Measurements from ENCODE around the gene PDS5A. TPM values are rescaled to one million over a fixed set of nuclear protein-coding genes. Genes with fewer than 3 reads are reported as not detected.
"Not testable (repeated sequence)": the region's sequence is repeated elsewhere in the genome, so short reads cannot be mapped to it uniquely, and the experiment has no call there.

The PDS5A gene
- total and polyA plus RNA-seq, 3 experiments from 2014 or later: 49.2 to 111 (median 111) TPM

DNA sequence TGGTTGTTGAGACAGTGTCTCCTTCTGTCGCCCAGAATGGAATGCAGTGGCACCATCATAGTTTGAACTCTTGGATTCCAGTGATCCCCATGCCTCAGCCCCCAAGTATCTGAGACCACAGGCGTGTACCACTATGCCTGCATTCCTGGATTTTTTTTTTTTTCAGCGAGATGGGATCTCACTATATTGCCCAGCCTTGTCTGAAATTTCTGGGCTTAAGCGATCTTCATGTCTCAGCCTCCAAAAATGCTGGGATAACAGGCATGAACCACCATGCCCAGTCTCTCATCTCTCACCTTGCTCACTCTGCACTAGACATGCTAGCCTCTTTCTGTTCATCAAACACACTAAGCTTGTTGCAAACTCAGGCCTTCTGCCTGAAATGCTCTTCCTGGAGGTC is 175.7 kb downstream of the PDS5A start:
- CTCF ChIA-PET: no interaction called here

GRCh38 chr4:39792976-39793375 is 184.7 kb downstream of the PDS5A start:
- DNase-seq; H3K4me3 Mint-ChIP-seq; H3K36me3 ChIP-seq (ENCODE audit: insufficient read depth, low read length); H3K27me3 ChIP-seq (ENCODE audit: insufficient read depth, low read length, poor library complexity, severe bottlenecking); H3K36me3 Mint-ChIP-seq; H3K4me3 ChIP-seq (ENCODE audit: low read length); H3K27ac ChIP-seq (ENCODE audit: low read depth, low read length); H3K9me3 ChIP-seq (ENCODE audit: low read length); H3K9me3 Mint-ChIP-seq; H3K27me3 Mint-ChIP-seq; H3K4me1 ChIP-seq (ENCODE audit: insufficient read depth, low read length); POLR2A ChIA-PET; H3K4me1 Mint-ChIP-seq; CTCF ChIA-PET; H3K27ac Mint-ChIP-seq: not testable (repeated sequence)

More for the DNA sequence above, 175.7 kb downstream of the PDS5A start:
- no peaks in the 10 kb centered on the region for H3K27me3 Mint-ChIP-seq
- H3K36me3 Mint-ChIP-seq: no peaks in the 10 kb centered on the region
- DNase-seq: no peak
- H3K27ac Mint-ChIP-seq: no peak overlapping the region
- no peaks in the 10 kb centered on the region for H3K36me3 ChIP-seq (ENCODE audit: insufficient read depth, low read length)
- no peak overlapping the region for H3K4me3 ChIP-seq (ENCODE audit: low read length)
- no peak overlapping the region for H3K4me3 Mint-ChIP-seq
- H3K4me1 Mint-ChIP-seq: no peaks in the 10 kb centered on the region
- no peak overlapping the region for H3K27ac ChIP-seq (ENCODE audit: low read depth, low read length)
- no peaks in the 10 kb centered on the region for H3K4me1 ChIP-seq (ENCODE audit: insufficient read depth, low read length)
- no peaks in the 10 kb centered on the region for H3K27me3 ChIP-seq (ENCODE audit: insufficient read depth, low read length, poor library complexity, severe bottlenecking)
- no peaks in the 10 kb centered on the region for H3K9me3 Mint-ChIP-seq
- no peaks in the 10 kb centered on the region for H3K9me3 ChIP-seq (ENCODE audit: low read length)
- POLR2A ChIA-PET: interaction anchor here (0.7 kb wide), 1 partner anchor 343 kb away, joined by 3 read pairs; the partner anchor contains the start of gene LIAS

- Histone ChIP-seq H3K27ac (ENCODE audit: low read depth, low read length) (no peak overlapping the region), H3K9me3 (ENCODE audit: low read length) (no peaks in the 10 kb centered on the region), H3K36me3 (ENCODE audit: insufficient read depth, low read length) (no peaks in the 10 kb centered on the region), H3K4me3 (ENCODE audit: low read length) (no peak overlapping the region), H3K27me3 (ENCODE audit: insufficient read depth, low read length, poor library complexity, severe bottlenecking) (no peaks in the 10 kb centered on the region), H3K4me1 (ENCODE audit: insufficient read depth, low read length) (no peaks in the 10 kb centered on the region)
- Mint-ChIP-seq H3K9me3 (no peaks in the 10 kb centered on the region), H3K27me3 (no peaks in the 10 kb centered on the region), H3K27ac (peak overlapping the region in 1 of 8 donors; percentile 14), H3K36me3 (no peaks in the 10 kb centered on the region), H3K4me1 (peaks cover 0 to 4% (median 2%) of the 10 kb centered on the region in 3 donors), H3K4me3 (no peak overlapping the region)
- CTCF ChIA-PET: no interaction called here
- no peak for DNase-seq
- POLR2A ChIA-PET: no interaction called here
These were observed 185.2 kb downstream of the PDS5A start for GRCh38 chr4:39792529-39792928.

DNA sequence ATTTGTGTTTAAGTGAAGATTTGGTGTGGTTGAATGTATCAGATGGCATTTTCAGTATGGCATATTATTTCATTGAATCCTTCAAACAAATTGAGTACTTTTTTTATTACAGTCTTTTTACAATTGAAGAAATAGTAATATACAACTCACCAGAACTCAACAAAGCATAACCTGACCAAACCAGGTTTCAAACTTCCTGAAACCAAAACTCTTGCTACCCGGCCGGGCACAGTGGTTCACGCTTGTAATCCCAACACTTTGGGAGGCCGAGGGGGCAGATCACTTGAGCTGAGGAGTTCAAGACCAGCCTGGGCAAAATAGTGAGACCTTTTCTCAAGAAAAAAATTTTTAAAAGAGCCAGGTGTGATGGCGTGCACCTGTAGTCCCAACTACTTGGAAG is 185.6 kb downstream of the PDS5A start:
- Mint-ChIP-seq H3K36me3 (no peaks in the 10 kb centered on the region), H3K27me3 (no peaks in the 10 kb centered on the region), H3K9me3 (no peaks in the 10 kb centered on the region), H3K4me3 (no peak overlapping the region), H3K4me1 (peaks cover 0 to 4% (median 2%) of the 10 kb centered on the region in 3 donors), H3K27ac (peak overlapping the region in 1 of 8 donors; percentile 47)
- Histone ChIP-seq H3K36me3 (ENCODE audit: insufficient read depth, low read length) (no peaks in the 10 kb centered on the region), H3K27ac (ENCODE audit: low read depth, low read length) (no peak overlapping the region), H3K9me3 (ENCODE audit: low read length) (no peaks in the 10 kb centered on the region), H3K4me1 (ENCODE audit: insufficient read depth, low read length) (no peaks in the 10 kb centered on the region), H3K4me3 (ENCODE audit: low read length) (no peak overlapping the region), H3K27me3 (ENCODE audit: insufficient read depth, low read length, poor library complexity, severe bottlenecking) (no peaks in the 10 kb centered on the region)
- DNase-seq: no peak
- ChIA-PET CTCF (no interaction called here), POLR2A (no interaction called here)

DNA sequence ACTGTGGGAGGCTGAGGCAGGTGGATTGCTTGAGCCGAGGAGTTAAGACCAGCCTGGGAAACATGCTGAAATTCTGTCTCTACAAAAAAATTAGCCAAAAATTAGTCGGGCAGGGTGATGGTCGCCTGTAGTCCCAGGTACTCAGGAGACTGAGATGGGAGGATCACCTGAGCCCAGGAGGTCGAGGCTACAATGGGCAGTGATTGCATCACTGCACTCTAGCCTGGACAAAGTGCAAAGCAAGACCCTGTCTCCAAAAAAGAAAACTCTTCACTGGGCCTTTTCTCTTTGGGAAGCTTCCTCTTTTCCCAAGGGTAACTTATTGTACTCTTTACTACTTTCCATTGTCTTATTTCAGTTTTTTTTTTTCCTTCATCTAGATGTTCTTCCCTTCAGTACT is 190.9 kb downstream of the PDS5A start:
- Histone ChIP-seq H3K4me1 (ENCODE audit: insufficient read depth, low read length) (no peaks in the 10 kb centered on the region), H3K27ac (ENCODE audit: low read depth, low read length) (no peak overlapping the region), H3K36me3 (ENCODE audit: insufficient read depth, low read length) (no peaks in the 10 kb centered on the region), H3K27me3 (ENCODE audit: insufficient read depth, low read length, poor library complexity, severe bottlenecking) (no peaks in the 10 kb centered on the region), H3K4me3 (ENCODE audit: low read length) (no peak overlapping the region), H3K9me3 (ENCODE audit: low read length) (no peaks in the 10 kb centered on the region)
- Mint-ChIP-seq H3K27ac (peak overlapping the region in 1 of 8 donors; percentile 54), H3K9me3 (no peaks in the 10 kb centered on the region), H3K4me3 (no peak overlapping the region), H3K27me3 (no peaks in the 10 kb centered on the region), H3K36me3 (no peaks in the 10 kb centered on the region), H3K4me1 (peaks cover 0 to 4% (median 2%) of the 10 kb centered on the region in 3 donors)
- POLR2A ChIA-PET: no interaction called here
- no peak for DNase-seq
- CTCF ChIA-PET: no interaction called here

DNA sequence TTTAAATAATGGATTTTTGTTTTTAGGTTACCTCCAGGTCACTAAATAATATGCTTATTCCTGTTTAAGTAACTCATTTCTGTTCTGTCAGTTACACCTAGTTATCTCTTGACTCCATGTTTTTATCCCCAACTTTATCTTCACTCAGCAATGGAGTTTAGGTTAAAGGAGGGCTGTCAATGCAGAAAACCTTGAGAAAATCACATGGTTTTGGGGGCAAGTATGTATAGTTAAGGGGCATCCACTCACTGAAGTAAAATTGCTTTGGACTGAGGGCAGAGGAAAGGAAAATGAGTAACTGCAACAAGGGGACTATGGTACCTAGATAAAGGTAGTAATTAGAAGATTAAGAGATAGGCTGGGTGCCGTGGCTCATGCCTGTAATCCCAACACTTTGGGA is 192.6 kb downstream of the PDS5A start:
- Histone ChIP-seq H3K27ac (ENCODE audit: low read depth, low read length) (no peak overlapping the region), H3K27me3 (ENCODE audit: insufficient read depth, low read length, poor library complexity, severe bottlenecking) (no peaks in the 10 kb centered on the region), H3K4me1 (ENCODE audit: insufficient read depth, low read length) (no peaks in the 10 kb centered on the region), H3K9me3 (ENCODE audit: low read length) (no peaks in the 10 kb centered on the region), H3K4me3 (ENCODE audit: low read length) (no peak overlapping the region), H3K36me3 (ENCODE audit: insufficient read depth, low read length) (no peaks in the 10 kb centered on the region)
- ChIA-PET CTCF (no interaction called here), POLR2A (no interaction called here)
- DNase-seq: no peak
- no peaks in the 10 kb centered on the region for H3K27me3 Mint-ChIP-seq
- no peak overlapping the region for H3K27ac Mint-ChIP-seq
- H3K4me3 Mint-ChIP-seq: no peak overlapping the region
- H3K4me1 Mint-ChIP-seq: peaks cover 0 to 4% (median 2%) of the 10 kb centered on the region in 3 donors
- H3K36me3 Mint-ChIP-seq: peaks cover 0 to 5% (median 0%) of the 10 kb centered on the region in 3 donors
- no peaks in the 10 kb centered on the region for H3K9me3 Mint-ChIP-seq

- H3K27me3 ChIP-seq (ENCODE audit: insufficient read depth, low read length, poor library complexity, severe bottlenecking); H3K4me1 Mint-ChIP-seq; H3K4me3 Mint-ChIP-seq; DNase-seq; H3K4me1 ChIP-seq (ENCODE audit: insufficient read depth, low read length); POLR2A ChIA-PET; H3K27me3 Mint-ChIP-seq; H3K4me3 ChIP-seq (ENCODE audit: low read length); H3K27ac Mint-ChIP-seq; H3K36me3 ChIP-seq (ENCODE audit: insufficient read depth, low read length); H3K9me3 ChIP-seq (ENCODE audit: low read length); H3K27ac ChIP-seq (ENCODE audit: low read depth, low read length); H3K9me3 Mint-ChIP-seq: not testable (repeated sequence)
- CTCF ChIA-PET: interaction anchor here (0.5 kb wide), 1 partner anchor 33 kb away, joined by 3 read pairs; no protein-coding TSS in a partner anchor
- peaks cover 0 to 29% (median 0%) of the 10 kb centered on the region in 3 donors for H3K36me3 Mint-ChIP-seq
These were observed 195.7 kb downstream of the PDS5A start for GRCh38 chr4:39781988-39782387.
